OCI-LY3 (cell line): ENCODE results near the gene EMC1.

ENCODE experiments used
- H2AFZ ChIP-seq: fragments of 200-600, 300-600 bp; shearing (Covaris generic); 2 replicates; pipeline ENCODE4 v1.6.0; 2014; ENCODE audit warnings: antibody characterized with exemption, low read depth, low read length
- H3K27ac ChIP-seq: fragments of 200-600, 300-600 bp; sonication (generic); 2 replicates; pipeline ENCODE4 v1.5.1; 2014; ENCODE audit warnings: mild to moderate bottlenecking, low read length, moderate library complexity, mixed read lengths
- H3K27me3 ChIP-seq: fragments of 200-600, 300-600 bp; sonication (generic); 2 replicates; pipeline ENCODE4 v1.6.1; 2014; ENCODE audit warnings: low read depth, low read length, mixed read lengths
- H3K36me3 ChIP-seq: fragments of 200-600, 300-600 bp; sonication (generic); replicated peaks from 2 replicates; pipeline ENCODE3; 2014; ENCODE audit warnings: low read depth, low read length, mixed read lengths
- H3K4me1 ChIP-seq: fragments of 300-600, 200-600 bp; sonication (generic); 2 replicates; pipeline ENCODE4 v1.6.1; 2014; ENCODE audit warnings: low read length, mixed read lengths
- H3K4me2 ChIP-seq: fragments of 200-600, 300-600 bp; sonication (generic); 2 replicates; pipeline ENCODE4 v1.6.1; 2014; ENCODE audit warnings: low read length, mixed read lengths
- H3K4me3 ChIP-seq: fragments of 300-600, 200-600 bp; sonication (generic); 2 replicates; pipeline ENCODE4 v1.5.1; 2014; ENCODE audit warnings: antibody characterized with exemption, mild to moderate bottlenecking, low read length, moderate library complexity
- H3K79me2 ChIP-seq: fragments of 300-600, 200-600 bp; shearing (Covaris generic); 2 replicates; pipeline ENCODE4 v1.6.1; 2014; ENCODE audit warnings: mild to moderate bottlenecking, low read length, mixed read lengths
- H3K9ac ChIP-seq: fragments of 300-600, 200-600 bp; shearing (Covaris generic); 2 replicates; pipeline ENCODE4 v1.6.0; 2014; ENCODE audit warnings: mild to moderate bottlenecking, low read length, moderate library complexity
- H3K9me3 ChIP-seq: fragments of 200-600, 300-600 bp; shearing (Covaris generic); 2 replicates; pipeline ENCODE4 v1.6.1; 2014; ENCODE audit warnings: low read length, mixed read lengths; ENCODE audit not compliant: insufficient read depth
- H4K20me1 ChIP-seq: fragments of 200-600, 300-600 bp; sonication (generic); 2 replicates; pipeline ENCODE4 v1.6.1; 2016; ENCODE audit warnings: low read length, mixed read lengths; ENCODE audit not compliant: insufficient read depth
- CTCF ChIP-seq: fragments of 200-600, 300-600 bp; sonication (generic); IDR thresholded peaks from 2 replicates; pipeline ENCODE4 v1.5.1; 2014; ENCODE audit warnings: antibody characterized with exemption, low read length, low read depth
- EZH2phosphoT487 ChIP-seq: fragments of 200-600 bp; shearing (Covaris generic); IDR thresholded peaks from 2 replicates; pipeline ENCODE4 v1.6.1; 2018; ENCODE audit warnings: antibody characterized with exemption, mixed run types, low read depth

EMC1 gene

GRCh38 chr1:19166066-19166465 is 85.3 kb downstream of the EMC1 start:
- Histone ChIP-seq H3K4me3 (no peak overlapping the region), H3K36me3 (peaks cover 87% of the 10 kb centered on the region), H3K79me2 (peaks cover 34% of the 10 kb centered on the region), H3K9ac (peak overlapping the region; percentile 10; the same call in 1 of the 2 replicates), H3K4me1 (peaks cover 60% of the 10 kb centered on the region), H2AFZ (no peak overlapping the region), H4K20me1 (peaks cover 13% of the 10 kb centered on the region), H3K27ac (peak overlapping the region; percentile 35), H3K27me3 (no peaks in the 10 kb centered on the region), H3K9me3 (no peaks in the 10 kb centered on the region), H3K4me2 (peak overlapping the region; percentile 30; the same call in 1 of the 2 replicates)
- TF ChIP-seq EZH2phosphoT487 (no peak), CTCF (no peak)
